HFF-Myc (cell line): ENCODE data around the gene GATAD2B.

Experiments used
- DNase-seq: peaks from one replicate; pipeline ENCODE4 v3.0.0-alpha.2; 2011; ENCODE audit warnings: low read depth; ENCODE audit errors: extremely low read depth
- H3K4me3 ChIP-seq: replicated peaks from 2 replicates; pipeline ENCODE4 v1.5.1; 2011; ENCODE audit warnings: low read depth, mild to moderate bottlenecking, control low read depth, low read length
- CTCF ChIP-seq: IDR thresholded peaks from 2 replicates; pipeline ENCODE4 v1.5.1; 2012; ENCODE audit warnings: mild to moderate bottlenecking, low read depth, low read length, control low read depth; ENCODE audit errors: missing control alignments

GATAD2B gene

DNA sequence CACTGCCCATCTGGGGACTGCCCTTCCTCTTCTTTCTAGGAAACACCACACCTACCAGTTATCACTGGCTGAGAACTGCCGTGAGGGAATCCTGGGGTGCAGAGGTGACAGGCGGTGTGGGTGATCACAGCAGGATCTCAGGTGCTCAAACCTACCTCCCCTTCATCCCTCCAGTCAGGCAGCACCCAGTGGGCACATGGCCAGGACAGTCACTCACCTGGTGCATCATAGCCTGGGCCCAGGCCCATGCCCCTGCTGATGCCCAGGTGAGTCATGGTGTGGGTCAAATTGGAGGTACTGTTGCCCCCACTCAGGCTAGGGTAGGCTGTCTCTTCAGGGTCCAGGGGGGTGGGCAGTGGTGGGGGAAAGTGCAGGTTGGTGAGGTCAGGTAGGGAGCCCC is 29.0 kb upstream of the GATAD2B start:
- no peak overlapping the region for H3K4me3 ChIP-seq
- TF ChIP-seq CTCF: no peak
- DNase-seq: no peak

DNA sequence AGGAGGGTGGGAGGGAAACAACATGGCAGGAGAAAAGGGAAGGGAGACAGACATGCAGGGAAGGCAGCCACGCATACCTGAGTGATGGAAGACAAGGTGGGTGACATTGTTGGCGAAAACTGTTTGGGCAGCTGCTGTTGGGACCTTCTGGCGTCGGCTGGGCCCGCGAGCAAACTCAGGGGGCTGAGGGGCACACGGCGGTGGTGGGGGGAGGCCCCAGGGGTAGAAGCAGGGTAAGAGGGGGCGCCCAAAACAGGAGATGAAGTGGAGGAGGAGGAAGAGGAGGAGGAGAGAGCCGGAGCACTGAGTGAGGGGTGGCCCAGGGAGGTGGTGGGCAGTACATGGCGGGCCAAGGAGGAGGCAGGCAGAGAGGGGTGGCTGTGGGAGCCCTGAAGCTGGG is 28.4 kb upstream of the GATAD2B start:
- no peak for DNase-seq
- no peak for TF ChIP-seq CTCF
- H3K4me3 ChIP-seq: no peak overlapping the region

DNA sequence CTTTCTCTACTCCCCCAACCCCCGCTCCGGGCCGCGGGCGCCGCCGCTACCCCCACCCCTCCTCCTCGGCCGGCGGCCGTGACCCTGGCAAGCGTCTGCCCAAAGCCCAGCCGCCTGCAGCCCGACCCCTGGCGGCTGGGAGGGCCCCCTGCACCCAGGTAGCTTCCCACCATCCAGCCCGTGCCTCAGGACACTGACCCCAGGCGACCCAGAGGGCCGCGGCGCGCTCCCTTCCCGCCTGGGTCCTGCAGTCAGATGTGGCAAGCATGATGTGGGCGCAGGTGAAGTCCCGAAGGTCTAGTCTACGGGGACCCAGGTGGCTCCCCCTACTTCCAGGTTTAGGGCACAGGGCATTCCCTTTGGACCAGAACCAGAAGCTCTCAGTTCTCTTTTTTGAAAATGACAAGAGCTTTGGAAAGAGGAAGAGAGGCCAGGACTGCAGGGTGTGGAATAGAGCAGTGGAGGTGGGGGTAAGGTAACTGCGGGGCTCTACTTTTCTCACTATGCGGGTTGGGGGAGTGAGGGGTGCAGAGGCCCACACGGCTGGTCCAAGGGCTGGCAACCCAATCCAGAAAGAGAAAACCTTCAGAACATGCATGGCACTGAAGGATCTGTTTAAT is 24.0 kb upstream of the GATAD2B start, which contains the start of gene DENND4B:
DENND4B (minus strand) TSS at position 97 of the 620 bp plus-strand sequence. CDS start 2,344 bp downstream, outside the sequence.
- DNase-seq: no peak
- peak; percentile 88 for TF ChIP-seq CTCF
- peak within 1 kb of the TSS; percentile 83 for H3K4me3 ChIP-seq

DNA sequence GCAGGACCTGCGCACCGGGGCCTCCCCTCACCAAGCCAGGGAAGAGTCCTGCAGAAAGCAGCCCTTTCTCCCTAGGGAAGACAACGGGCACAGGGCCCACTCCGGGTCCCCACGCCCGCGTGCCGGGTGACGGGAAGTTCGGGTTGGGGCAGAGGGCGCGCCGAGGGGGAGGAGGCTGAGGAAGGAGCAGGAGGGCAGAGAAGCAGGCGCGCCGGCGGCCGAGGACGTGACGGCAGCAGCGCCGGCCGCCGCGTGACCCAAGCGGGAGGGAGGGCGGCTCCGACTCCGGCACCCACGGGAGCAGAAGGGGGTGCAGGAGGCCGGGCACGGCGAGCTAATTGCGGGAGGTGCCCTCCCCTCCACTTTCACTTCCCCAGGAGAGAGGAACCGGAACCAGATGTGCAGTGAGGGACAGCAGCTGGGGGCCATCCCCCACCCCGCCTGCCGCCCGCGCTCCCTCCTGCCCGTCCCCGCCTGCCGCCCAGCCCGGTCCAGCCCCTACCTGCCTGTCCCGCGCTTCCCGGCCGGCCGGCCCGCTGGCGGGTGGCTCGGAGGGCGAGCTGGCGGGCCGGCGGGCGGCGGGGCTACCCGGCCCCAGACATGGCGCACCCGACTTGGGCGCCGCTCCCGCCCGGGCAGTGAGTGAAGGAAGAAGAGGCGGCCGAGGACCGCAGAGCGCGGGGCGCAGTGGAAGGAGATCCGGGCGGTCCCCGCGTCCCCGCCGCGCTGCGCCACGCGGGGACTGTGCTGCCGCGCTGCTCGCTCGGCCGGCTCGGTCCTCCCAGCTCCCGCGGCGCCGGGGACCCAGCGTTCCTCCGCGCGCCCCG is 23.2 kb upstream of the GATAD2B start:
- no peak for DNase-seq
- TF ChIP-seq CTCF: no peak
- peak overlapping the region; percentile 83 for H3K4me3 ChIP-seq

DNA sequence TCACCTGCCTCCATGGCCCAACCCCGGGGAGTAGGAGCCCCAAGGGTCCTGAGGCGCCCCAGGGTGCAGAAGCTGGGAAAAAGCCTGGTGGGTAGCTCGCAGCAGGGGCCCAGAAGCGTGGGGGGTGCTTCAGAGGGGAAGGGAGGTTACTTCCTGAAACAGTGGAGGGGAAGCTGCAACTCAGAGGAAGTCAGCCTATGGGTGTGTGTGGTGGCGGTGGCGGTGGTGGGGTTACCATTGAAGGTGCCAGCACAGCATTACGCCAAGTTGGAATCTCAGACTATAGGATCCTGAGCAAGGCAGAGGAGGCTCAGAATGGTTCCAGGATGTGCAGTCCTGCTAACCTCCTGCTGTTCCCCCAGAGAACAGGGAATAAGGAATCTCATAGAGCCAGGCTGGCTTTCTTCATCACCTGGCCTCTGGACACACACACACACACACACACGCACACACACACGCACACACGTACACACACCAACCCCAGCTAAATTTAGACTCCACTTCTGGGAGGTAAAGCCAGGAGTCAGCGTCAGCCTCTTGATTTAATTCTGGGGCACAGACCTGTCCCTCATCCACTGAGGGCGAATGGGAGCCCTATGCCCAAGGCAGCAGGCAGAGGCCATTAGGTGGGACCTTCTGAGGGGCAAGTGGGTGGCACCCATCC is 22.5 kb upstream of the GATAD2B start:
- TF ChIP-seq CTCF: no peak
- DNase-seq: no peak
- H3K4me3 ChIP-seq: peak overlapping the region; percentile 83

DNA sequence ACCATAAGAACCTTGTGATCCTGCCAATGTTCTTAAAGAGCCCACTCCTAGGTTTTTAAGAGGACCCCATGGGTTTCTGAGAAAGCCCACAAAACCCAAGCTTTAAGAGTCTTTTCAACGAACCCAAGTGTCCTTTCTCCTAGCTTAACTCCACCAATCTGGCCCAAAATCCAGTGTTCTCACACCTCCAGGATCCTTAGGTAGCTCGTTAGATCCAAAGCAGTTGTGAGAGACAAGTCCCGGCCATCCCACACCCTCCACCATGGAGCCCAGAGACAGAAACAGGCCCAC is 22.0 kb upstream of the GATAD2B start:
- H3K4me3 ChIP-seq: peak overlapping the region; percentile 83
- DNase-seq: no peak
- no peak for TF ChIP-seq CTCF
